Fibroblast of skin of scalp (primary cell): ENCODE measurements around the gene SEC14L1.

Experiments
- DNase-seq: peaks from one replicate; pipeline ENCODE4 v3.0.0-alpha.2; 2013

The SEC14L1 gene

DNA sequence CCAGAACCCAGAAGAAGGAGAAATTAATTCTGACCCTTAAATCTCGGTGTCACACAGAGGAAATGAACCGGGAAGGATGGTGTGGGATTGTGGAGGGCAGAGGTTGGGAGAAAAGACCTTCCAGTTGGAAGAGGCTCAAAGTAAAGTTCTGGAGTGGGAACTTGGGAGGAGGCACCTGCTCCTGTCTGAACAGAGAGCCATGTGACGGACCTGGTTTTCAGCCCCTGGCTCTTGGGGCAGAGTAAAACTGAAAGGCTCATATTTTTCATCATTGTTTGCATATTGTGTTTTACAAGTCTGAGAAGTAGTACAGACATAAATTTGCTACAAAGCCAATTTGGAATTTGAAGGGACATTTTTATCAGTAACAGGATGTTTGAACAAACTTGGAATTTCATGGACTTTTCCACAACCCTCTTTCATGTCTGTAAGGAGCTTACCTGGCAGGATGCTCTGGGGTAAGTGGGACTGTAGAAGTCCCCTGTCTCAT lies 24.4 kb upstream of the SEC14L1 start:
- no peak for DNase-seq

DNA sequence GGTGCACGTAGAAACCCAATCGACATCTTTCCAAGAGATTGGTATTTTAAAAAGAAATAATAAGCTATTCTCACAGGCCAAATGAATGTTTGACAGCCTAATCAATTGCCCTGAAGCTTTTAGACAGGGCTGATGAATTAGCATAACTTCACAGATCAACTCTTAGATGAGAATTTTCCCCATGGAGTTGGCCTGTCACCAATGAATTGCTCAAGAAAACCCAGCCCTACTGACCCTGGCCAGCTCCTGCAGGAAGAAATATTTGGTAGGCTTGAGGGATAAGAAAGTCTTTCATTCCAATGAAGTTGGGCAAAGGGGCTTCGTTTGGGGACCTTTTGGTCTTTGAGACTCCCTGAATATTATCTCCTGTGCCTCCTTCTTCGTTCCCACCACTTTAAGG lies 23.4 kb upstream of the SEC14L1 start:
- DNase-seq: no peak

DNA sequence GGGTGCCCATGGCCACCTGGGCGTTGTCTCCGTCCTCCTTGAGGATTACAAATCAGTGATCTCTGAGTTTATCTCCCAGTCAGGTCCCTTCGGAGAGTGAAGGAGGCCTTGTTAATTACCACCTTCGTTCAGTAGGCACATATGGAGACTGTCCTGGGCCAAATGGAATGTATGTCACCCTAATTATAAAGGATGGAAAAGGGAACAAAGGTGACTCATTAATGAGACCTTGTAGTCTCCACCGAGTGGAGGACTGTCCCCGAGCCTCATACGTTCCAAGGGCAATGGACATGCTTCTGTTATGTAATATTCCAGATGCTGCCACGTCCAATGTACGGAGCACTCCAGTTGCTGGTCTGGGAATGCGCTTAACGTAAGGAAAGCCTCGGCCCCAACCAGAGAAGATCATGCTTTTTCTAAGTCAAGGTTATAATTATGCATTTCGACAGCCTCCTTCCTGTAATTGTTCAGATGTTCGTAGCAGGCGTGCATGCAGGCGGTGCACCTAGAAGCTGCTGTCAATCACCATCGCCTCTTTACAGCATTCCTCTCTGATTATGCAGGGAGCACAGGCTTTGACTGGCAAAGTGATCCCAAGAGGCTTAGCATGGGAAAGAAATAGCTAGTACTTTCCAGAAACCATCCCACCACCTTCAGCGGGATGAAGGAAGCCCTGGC lies 22.4 kb upstream of the SEC14L1 start:
- no peak for DNase-seq

DNA sequence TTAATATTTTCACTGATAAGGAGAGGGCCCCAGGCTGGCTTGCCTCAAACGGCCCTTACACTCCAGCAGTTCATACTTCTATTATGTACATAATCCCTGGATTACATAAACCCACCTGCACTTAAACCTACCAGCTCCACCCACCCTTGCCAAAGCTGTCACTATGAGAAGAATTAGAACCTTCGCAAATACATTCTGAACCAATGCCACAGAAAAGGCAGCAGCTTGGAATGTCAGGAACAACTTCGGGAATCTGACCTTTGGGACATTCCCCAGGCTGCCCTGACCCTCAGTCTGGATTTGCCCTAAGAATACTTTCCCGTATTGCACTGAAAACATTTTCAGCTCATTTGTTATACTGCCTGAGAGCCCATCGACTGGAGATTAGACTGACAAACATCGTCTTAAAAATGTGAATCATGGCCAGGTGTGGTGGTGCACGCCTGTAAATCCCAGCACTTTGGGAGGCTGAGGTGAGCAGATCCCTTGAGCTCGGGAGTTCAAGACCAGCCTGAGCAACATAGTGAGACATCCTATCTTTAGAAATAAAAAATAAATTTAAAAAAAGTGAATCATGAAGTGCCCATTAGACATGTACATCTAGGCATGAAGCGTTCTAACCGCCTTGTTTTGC lies 21.0 kb upstream of the SEC14L1 start:
- DNase-seq: no peak

DNA sequence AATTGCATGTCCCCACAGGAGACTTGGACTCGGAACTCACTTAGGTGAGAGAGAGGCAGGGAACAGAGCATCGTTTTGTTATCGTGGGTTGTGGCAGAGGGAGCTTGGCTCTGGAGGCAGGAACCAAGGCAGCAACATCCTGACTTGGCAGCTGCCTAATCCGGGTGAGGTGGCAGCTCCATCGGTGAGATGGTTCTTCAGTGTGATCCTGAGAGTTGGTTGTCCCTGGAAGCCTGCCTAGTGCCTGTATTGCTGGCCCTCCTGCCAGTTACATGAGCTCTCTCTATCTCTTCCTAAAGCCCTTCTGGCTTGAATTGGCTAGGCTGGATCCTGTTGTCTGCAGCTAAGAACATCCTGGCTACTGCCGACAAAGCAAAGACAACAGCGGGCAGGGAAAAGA lies 19.9 kb upstream of the SEC14L1 start:
- no peak for DNase-seq

DNA sequence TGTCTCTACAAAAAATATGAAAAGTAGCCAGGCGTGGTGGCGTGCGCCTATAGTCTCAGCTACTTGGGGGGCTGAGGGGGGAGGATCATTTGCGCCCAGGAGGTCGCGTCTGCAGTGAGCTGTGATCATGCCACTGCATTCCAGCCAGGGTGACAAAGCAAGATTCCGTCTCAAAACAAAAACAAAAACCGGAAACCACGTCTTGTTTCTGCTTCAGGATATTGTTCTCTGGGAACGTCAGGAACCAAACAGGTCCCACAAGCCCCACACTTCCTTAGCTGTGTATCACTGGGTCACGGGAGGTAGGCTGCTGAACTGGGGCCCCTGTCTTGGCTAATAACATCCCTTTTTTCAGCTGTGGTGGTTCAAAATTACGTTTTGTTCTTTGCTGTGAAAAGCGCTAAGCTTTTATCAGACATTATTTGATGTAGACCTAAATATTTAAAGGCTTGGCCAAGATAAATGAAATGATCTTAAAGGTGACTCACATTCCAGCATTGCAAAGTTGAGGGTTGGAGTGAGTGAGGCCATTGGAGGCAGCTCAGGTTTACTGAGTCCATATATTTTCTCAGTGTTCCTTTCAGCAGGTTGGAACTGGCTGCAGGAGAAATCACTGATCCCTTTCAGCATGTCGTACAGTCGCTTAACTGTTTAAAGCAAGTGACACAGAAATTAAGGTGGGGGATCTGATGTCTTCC lies 16.4 kb upstream of the SEC14L1 start:
- peak; percentile 72 for DNase-seq

DNA sequence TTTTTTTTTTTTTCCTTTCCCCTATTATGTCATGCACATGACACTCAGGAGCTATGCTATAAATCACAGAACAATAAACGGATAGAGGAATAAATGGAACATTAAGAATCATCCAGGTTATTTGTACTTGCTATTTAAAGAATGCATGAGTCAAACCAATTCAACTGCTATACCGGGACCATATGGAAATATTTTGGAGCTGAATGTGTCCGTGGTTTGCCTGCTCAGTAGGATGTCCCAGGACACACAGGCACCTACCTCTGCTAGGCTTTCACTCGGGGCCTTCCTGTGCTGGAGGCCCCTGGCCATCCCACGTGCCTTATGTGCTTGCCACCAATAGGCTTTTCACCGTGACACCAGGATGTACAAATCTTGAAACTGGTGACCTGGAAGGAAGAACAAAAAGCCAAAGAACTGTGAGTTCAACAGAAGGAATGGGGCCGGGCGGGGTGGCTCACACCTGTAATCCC lies 15.3 kb upstream of the SEC14L1 start:
- peak; percentile 92 for DNase-seq

DNA sequence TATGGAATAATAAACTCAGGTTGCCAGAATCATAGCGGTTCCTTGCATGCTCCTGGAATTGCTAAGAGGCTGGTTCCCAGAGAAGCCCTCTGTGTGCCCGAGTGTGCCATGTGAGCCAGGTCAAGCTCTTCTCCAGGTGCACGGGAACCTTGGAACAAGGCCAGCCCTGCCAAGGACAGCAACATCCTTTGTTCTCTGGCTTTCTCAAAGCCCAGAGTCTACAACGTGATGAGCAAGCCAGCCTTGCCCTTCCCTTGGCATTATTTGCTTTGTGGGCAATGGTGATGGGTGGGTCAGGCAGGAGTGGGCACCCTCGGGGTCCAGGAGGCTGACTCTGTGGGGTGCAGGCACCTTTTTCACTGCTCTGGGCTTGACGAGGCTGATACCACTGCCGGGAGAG lies 14.2 kb upstream of the SEC14L1 start:
- DNase-seq: no peak

DNA sequence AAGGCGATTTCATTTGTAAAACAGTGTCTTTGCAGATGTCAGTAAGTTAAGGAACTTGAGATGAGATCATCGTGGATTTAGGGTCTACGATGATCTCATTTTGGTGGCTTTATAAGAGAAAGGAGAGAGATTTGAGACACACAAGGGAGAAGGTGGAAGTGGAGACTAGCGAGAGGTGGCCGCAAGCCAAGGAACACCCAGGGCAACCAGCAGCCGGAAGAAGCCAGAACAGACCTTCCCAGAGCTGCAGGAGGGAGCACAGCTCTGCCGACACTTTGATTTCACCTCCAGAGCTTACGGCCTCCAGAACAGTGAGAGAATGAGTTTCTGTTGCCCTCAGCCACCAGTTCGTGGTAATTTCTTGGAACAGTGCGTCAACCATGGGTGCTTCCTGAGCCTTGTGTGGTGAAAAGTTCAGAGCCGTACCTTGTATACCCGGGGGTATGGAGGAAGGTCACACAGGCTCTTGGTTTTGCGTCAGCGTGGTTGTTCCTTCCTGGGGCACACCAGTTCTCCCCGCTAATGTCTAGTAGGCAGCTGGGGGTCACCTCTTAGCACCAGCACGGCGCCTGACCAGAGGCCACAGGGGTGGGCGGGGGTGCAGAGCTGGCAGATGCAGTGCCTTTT lies 12.9 kb upstream of the SEC14L1 start:
- peak; percentile 19 for DNase-seq

DNA sequence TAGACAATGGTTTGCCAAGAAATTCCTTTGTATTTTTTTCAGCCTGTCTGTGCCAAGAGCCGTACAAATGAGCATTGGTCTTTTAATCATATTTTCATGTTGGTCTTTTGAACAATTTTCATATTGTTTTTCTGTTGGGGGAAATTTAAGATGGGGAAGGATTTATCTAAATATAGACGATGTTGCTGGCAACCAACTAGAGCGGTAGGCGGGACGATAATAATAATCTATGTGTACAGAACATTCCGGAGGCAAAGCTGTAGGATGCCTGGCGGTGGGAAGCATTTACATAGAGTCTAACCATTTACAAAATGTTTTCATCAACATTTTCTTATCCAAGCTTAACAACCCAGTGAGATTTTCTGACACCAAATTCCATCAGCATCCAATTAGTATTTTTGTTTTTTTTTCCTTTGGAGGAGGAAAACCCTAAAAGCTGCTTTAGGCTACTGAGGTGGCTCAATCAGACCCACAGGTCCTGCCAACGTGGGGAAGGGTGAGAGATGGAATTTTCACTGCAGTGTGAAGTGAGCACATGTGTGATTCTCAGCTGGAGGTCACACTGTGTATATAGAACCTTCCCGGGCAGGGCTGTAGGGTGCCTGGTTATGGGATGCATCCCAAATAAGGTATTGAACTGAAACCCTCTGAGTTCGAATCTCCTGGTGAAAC lies 11.7 kb upstream of the SEC14L1 start:
- peak; percentile 72 for DNase-seq

DNA sequence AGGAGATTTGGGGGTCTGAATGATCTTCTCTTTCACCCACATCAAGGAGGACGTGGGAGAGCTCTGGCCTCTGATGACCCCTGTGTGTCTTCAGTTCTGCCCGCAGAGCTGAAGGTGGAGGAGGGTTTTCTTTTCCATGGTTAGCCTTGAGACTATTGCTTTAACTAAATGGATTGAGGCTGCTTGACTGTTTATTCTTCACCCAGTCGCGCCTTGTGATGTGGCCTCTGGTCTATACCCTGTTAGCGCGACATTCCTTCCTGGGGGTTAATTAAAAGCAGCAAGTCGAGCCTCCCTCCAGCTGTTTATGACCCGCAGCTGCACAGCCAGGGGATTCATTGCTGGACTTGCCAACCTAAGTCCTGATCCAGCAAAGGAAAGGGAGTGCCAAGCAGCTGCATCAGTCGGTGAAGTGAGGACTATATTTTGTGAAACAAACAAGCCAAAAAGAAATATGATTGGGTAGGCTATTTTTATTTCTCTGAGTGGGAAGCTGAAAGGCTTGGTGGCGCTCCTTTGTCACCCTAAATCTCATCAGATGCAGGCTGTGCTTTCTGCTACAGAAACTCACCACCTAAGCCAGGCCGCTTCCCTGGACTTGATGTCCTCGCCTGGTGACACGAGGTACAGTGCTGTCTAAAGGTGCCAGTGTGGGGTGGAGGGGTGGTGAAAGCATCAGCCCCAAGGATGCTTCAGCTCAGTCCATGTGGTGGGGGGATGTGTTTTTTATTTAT lies 11.0 kb upstream of the SEC14L1 start:
- peak; percentile 51 for DNase-seq

DNA sequence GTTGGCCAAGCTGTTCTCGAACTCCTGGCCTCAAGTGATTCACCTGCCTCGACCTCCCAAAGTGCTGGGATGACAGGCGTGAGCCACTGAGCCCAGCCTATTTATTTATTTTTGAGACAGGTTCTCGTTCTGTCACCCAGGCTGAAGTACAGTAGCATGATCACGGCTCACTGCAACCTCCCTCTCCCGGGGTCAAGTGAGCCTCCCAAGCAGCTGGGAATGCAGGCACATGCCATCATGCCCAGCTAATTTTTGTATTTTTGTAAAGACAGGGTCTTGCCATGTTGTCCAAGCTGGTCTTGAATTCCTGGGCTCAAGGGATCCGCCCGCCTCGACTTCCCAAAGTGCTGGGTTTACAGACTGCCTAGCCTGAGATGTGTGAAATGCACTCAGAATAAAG lies 10.2 kb upstream of the SEC14L1 start:
- no peak for DNase-seq

DNA sequence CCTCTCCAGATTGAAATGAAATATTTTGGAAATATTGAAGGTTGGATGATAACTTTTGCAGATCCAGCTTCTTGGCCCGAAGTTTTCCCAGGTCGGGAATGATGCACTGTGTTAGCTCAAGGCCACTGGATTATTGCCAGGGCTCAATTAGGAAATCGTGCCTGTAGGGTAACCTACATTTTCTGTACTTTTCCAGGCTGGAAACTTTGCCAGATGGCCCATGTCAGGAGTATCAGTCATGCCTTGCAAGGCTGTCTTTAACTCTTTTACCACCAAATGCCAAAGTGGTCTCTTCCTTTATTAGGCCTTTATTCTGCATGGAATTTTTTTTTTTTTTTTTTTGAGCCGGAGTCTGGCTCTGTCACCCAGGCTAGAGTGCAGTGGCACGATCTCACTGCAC lies 8.9 kb upstream of the SEC14L1 start:
- DNase-seq: peak; percentile 73

DNA sequence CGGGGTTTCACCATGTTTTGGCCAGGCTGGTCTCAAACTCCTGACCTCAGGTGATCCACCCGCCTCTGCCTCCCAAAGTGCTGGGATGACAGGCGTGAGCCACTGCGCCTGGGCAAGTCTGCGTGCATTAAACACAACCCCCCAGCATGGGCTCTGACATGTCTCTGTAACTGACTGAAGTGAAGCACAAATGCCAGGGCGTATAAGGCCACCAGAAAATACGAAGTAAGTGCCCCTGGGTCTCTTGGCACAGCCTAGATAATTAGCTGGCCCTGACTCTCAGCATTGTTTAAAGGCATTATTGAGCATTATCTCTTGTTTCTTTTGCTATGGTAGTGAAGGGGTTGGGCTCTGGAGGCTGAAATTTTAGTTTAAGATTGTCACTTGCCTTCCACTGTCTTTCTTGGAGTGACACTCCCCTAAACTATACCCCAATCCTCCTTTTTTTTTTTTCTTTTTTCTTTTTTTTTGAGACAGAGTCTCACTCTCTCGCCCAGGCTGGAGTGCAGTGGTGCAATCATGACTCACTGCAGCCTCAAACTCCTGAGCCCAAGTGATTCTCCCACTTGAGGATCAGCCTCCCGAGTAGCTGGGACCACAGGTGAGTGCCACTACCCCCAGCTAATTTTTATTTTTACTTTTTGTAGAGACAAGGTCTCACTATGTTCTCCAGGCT lies 8.2 kb upstream of the SEC14L1 start:
- no peak for DNase-seq

DNA sequence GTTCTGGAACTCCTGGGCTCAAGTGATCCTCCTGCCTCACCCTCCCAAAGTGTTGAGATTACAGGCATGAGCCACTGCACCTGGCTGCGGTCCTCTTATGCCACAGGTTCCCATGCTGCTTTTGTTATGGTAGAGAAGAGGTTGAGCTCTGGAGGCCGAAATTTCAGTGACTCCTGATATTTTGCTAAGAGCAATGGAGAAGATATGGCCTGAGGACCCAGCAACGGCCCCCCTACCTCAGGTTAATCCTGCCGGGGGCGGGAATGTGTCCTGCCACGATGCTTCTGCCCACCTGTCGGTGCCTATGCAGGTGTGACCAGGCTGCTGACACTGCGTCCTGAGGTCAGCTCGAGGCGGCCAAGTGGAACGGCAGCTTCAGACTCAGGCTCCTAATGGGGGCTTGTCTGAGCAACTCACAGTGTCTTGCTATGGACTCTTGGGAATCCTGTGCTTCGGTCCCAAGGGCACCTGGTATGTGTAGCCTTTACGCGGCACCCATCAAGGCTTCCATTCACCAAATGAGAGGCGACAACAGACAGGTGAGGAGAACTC lies 7.6 kb upstream of the SEC14L1 start:
- DNase-seq: no peak

DNA sequence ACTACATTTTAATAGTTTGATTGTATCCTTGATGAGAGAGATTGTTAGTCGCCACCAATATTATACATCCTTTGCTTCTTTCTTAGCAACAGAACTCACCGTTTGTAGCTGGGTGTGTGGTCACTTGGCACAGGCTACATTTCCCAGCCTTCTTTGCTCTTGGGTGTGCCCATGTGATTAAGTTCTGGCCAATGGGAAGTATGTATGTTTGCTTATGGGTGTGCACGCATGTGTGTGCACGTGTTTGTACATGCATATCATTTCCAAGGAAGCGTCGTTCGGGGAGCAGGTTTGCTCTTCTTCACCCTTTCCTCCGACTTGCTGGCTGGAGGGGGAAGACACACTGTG lies 4.4 kb upstream of the SEC14L1 start:
- DNase-seq: no peak

DNA sequence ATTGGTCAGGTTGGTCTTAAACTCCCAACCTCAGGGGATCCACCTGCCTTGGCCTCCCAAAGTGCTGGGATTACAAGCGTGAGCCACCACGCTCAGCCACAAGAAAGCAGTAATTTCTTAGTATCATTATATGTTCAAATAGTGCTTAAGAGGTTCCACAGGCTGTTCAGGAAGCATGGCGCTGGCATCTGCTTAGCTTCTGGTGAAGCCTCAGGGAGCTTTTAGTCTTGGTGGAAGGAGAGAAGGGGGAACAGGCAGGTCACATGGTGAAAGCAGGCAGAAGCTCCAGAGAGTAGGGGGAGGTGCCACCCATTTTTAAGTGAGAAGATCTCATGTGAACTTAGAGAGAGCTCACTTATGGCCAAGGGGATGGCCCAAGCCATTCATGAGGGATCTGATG lies 3.7 kb upstream of the SEC14L1 start:
- DNase-seq: no peak

DNA sequence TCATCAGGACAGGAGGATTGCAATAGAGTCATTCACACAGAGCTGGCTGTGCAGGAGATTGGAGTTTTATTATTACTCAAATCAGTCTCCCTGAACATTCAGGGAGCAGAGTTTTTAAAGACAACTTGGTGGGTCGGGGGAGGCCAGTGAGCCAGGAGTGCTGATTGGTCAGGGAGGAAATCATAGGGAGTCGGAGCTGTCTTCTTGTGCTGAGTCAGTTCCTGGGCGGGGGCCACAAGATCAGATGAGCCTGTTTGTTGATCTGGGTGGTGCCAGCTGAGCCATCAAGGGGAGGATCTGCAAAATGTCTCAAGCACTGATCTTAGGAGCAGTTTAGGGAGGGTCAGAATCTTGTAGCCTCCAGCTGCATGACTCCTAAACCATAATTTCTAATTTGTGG lies 2.9 kb upstream of the SEC14L1 start:
- peak; percentile 52 for DNase-seq

DNA sequence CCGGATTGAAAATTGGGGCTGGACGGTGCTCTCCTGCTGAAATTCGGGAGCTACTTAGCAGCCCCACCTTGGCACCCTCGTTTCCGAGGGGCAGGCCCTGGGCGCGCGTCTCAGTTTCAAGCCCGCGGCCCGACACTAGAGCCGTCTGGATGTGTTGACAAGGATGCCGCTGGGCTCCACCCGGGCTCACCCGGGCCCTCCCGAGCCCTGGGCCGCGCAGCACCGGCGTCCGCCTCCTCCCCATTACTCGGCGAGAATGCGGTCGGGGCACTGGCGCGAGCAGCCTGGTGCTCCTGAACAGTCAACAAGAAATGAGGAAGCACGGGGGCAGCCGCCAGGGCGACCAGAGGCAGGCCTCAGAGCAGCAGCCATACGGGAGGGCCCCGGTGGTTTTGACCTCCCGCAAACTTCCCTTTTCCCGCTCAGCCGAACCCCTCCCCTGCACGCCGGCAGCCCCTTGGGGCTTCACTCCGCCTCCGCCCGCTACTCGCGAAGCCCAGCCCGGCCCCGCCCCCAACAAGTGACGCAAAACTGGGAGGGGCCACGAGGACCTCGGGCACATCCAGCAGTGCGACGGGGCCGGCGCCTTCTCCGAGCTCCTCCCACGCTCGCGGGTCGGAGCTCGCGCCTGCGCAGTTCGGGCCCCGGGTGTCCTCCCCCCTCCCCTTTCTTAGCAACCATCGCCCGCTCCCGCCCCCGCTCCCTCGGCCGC lies 447 bp upstream of the SEC14L1 start:
- peak; percentile 99 for DNase-seq

DNA sequence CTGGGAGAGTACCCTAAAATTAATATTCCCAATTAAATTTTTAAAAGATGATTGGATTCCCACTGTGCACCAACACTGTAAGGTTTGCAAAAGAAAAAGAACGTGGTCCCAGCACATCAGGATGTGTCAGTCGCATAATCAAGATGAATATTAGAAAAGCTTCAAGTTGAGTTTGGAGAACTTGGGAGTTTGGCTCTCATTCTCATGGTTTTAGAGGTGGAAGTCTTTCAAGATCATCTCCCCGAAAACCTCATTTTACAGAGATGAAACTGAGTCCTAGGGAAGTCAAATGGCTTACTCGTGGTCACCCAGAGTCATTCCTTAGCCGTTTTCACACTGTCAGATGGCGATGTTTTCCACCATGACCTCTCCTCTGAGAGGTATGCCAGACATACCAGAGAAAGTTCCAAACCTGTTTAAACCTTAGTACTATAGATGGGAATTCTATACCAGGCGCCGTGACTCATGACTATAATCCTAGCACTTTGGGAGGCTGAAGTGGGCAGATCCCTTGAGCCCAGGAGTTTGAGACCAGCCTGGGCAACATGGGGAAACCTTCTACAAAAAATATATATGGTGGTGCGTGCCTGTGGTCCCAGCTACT lies 1.2 kb downstream of the SEC14L1 start:
- no peak for DNase-seq
